Stimulated activated CD8-positive, alpha-beta memory T cell treated with anti-CD3 and anti-CD28 coated beads, Interleukin-12 subunit alpha, Interleukin-12 subunit beta, amount 100 ng/mL, for 4 hours (primary cell): ENCODE measurements around the gene EGF.
"Not testable (repeated sequence)": the region's sequence is repeated elsewhere in the genome, so short reads cannot be mapped to it uniquely, and the experiment has no call there.

ENCODE experiments used
- DNase-seq: peaks from one replicate; pipeline ENCODE4 v3.0.0-alpha.2; 2020; ENCODE audit warnings: low read depth

Gene EGF

DNA sequence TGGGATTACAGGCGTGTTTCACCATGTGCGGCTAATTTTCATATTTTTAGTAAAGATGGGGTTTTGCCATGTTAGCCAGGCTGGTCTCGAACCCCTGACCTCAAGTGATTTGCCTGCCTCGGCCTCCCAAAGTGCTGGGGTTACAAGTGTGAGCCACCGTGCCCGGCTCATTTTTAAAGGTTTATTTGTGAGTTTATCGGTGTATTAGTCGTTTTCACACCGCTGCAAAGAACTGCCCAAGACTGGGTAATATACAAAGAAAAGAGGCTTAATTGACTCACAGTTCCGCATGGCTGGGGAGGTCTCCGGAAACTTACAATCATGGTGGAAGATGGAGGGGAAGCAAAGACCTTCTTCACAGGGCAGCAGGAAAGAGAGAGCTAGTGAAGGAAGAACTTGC, 126.5 kb downstream of the EGF start:
- not testable (repeated sequence) for DNase-seq

- DNase-seq = no peak
Observed at GRCh38 chr4:110041735-110042134, 129.1 kb downstream of the EGF start.

- no peak for DNase-seq
Observed at GRCh38 chr4:110042545-110043517, 130.1 kb downstream of the EGF start.

DNA sequence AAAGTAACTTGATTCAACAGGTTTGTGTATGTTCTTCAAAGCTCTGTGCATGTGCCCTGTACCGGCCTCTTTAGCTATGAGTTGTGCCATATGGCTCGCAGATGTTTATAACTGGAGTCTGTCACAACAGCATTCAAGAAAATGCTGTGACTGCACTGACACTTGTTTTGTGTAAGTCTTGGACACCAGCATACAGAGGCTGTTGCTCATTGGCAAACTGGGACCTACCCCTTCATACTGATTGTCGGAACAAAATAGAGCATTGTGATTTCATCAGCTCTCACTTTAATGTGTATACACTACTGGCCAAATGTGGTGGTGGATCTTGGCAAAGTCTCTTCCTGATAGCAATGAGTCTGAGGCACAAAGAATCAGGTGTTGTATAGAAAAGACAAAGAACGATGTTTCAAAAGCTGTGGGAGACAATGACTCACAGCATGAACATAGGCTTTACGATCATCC, 133.9 kb downstream of the EGF start:
- DNase-seq = no peak

- peak; percentile 8 for DNase-seq
Observed at GRCh38 chr4:110049951-110050925, 137.6 kb downstream of the EGF start.

GRCh38 chr4:110055158-110055768, 142.6 kb downstream of the EGF start:
- DNase-seq = no peak

GRCh38 chr4:110058677-110059076, 146.0 kb downstream of the EGF start:
- no peak for DNase-seq

GRCh38 chr4:110059556-110060191, 147.0 kb downstream of the EGF start:
- DNase-seq = no peak

GRCh38 chr4:110061076-110061475, 148.4 kb downstream of the EGF start:
- no peak for DNase-seq
